ENCODE measurements around the gene PPARA. TPM values are rescaled to one million over a fixed set of nuclear protein-coding genes. Genes with fewer than 3 reads are reported as not detected.

PPARA gene
- total RNA-seq, 1 experiment from 2014 or later: 7.7 TPM

GRCh38 chr22:46233231-46233630, 82.9 kb downstream of the PPARA start:
- intact Hi-C loops (cut with micrococcal nuclease): no loop called here
- H3K27ac ChIP-seq (ENCODE audit: low read length): no peak overlapping the region; the same call in 1 of the 2 replicates
- POLR2A ChIA-PET (ENCODE audit: unreplicated experiment): interaction anchor here (0.6 kb wide), 1 partner anchor 61 kb away, joined by 5 read pairs; no protein-coding TSS in a partner anchor

DNA sequence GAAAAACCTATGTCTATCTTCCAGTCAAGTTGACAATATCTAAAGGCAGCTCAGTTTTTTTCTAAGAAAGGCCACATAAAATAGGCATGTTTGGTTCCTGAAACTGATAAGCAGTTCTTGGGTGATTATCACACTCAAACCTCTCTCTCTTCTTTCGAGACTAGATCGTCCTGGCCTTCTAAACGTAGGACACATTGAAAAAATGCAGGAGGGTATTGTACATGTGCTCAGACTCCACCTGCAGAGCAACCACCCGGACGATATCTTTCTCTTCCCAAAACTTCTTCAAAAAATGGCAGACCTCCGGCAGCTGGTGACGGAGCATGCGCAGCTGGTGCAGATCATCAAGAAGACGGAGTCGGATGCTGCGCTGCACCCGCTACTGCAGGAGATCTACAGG, 84.6 kb downstream of the PPARA start:
- H3K9me3 ChIP-seq (ENCODE audit: low read length): no peaks in the 10 kb centered on the region
- DNase-seq: no peak
- H3K4me3 ChIP-seq (ENCODE audit: low read length): no peak overlapping the region
- H3K9ac ChIP-seq (ENCODE audit: low read length): no peak overlapping the region
- peaks cover 6% of the 10 kb centered on the region; the same call in 1 of the 2 replicates for H3K4me1 ChIP-seq (ENCODE audit: insufficient read depth, low read length)
- no peaks in the 10 kb centered on the region for H3K27me3 ChIP-seq (ENCODE audit: low read length)
- CTCF ChIA-PET: no interaction called here
- no peaks in the 10 kb centered on the region for H4K20me1 ChIP-seq (ENCODE audit: low read length)
- H2AFZ ChIP-seq (ENCODE audit: low read length): no peak overlapping the region
- no peak for TF ChIP-seq EZH2 (IDR thresholded peaks at IDR 0.05; ENCODE audit: low read length, unreplicated experiment)
- TF ChIP-seq EZH2phosphoT487 (IDR thresholded peaks at IDR 0.05; ENCODE audit: borderline replicate concordance, low read length): no peak
- TF ChIP-seq, protein P1, sequence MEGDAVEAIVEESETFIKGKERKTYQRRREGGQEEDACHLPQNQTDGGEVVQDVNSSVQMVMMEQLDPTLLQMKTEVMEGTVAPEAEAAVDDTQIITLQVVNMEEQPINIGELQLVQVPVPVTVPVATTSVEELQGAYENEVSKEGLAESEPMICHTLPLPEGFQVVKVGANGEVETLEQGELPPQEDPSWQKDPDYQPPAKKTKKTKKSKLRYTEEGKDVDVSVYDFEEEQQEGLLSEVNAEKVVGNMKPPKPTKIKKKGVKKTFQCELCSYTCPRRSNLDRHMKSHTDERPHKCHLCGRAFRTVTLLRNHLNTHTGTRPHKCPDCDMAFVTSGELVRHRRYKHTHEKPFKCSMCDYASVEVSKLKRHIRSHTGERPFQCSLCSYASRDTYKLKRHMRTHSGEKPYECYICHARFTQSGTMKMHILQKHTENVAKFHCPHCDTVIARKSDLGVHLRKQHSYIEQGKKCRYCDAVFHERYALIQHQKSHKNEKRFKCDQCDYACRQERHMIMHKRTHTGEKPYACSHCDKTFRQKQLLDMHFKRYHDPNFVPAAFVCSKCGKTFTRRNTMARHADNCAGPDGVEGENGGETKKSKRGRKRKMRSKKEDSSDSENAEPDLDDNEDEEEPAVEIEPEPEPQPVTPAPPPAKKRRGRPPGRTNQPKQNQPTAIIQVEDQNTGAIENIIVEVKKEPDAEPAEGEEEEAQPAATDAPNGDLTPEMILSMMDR (conservative IDR thresholded peaks at IDR 0.05; ENCODE audit: low read depth, low read length): no peak
- no peak overlapping the region for H3K27ac ChIP-seq (ENCODE audit: low read length)
- H3K36me3 ChIP-seq (ENCODE audit: low read depth, low read length): no peaks in the 10 kb centered on the region
- intact Hi-C loops (cut with micrococcal nuclease): no loop called here
- no peak for ATAC-seq
- H3K79me2 ChIP-seq (ENCODE audit: low read length): no peaks in the 10 kb centered on the region
- H3K4me2 ChIP-seq (ENCODE audit: low read length): no peak overlapping the region
- H3K9me2 ChIP-seq (replicated peaks; ENCODE audit: low read length): no peaks in the 10 kb centered on the region
- BruUV-seq (replicated peaks): no TSS peak
- H3F3A ChIP-seq (ENCODE audit: low read length, unreplicated experiment): no peaks in the 10 kb centered on the region
- POLR2A ChIA-PET (ENCODE audit: unreplicated experiment): interaction anchor here (0.7 kb wide), 1 partner anchor 539 kb away, joined by 3 read pairs; no protein-coding TSS in a partner anchor

More at GRCh38 chr22:46233231-46233630, 82.9 kb downstream of the PPARA start:
- no peaks in the 10 kb centered on the region for H3K27me3 ChIP-seq (ENCODE audit: low read length)
- H3K36me3 ChIP-seq (ENCODE audit: low read depth, low read length): no peaks in the 10 kb centered on the region
- DNase-seq (peak; percentile 54), ATAC-seq (peak; percentile 98)
- BruUV-seq (replicated peaks): no TSS peak
- CTCF ChIA-PET: no interaction called here
- TF ChIP-seq EZH2phosphoT487 (IDR thresholded peaks at IDR 0.05; ENCODE audit: borderline replicate concordance, low read length) (no peak), EZH2 (IDR thresholded peaks at IDR 0.05; ENCODE audit: low read length, unreplicated experiment) (no peak)
- TF ChIP-seq, protein P1 (conservative IDR thresholded peaks at IDR 0.05; ENCODE audit: low read depth, low read length): no peak
- peaks cover 6% of the 10 kb centered on the region; the same call in 1 of the 2 replicates for H3K4me1 ChIP-seq (ENCODE audit: insufficient read depth, low read length)
- H4K20me1 ChIP-seq (ENCODE audit: low read length): no peaks in the 10 kb centered on the region
- no peak overlapping the region for H3K9ac ChIP-seq (ENCODE audit: low read length)
- H3K4me2 ChIP-seq (ENCODE audit: low read length): 0 out of 2 replicates have a peak overlapping the region, but pooled peaks have one; percentile 38
- H3K4me3 ChIP-seq (ENCODE audit: low read length): no peak overlapping the region
- H3K79me2 ChIP-seq (ENCODE audit: low read length): no peaks in the 10 kb centered on the region
- peak overlapping the region; percentile 57; the same call in 1 of the 2 replicates for H2AFZ ChIP-seq (ENCODE audit: low read length)
- H3F3A ChIP-seq (ENCODE audit: low read length, unreplicated experiment): no peaks in the 10 kb centered on the region
- no peaks in the 10 kb centered on the region for H3K9me2 ChIP-seq (replicated peaks; ENCODE audit: low read length)
- no peaks in the 10 kb centered on the region for H3K9me3 ChIP-seq (ENCODE audit: low read length)

GRCh38 chr22:46237453-46238124, 87.3 kb downstream of the PPARA start:
- Histone ChIP-seq H3K4me3 (ENCODE audit: low read length) (no peak overlapping the region), H3K9me2 (replicated peaks; ENCODE audit: low read length) (no peaks in the 10 kb centered on the region), H3K4me2 (ENCODE audit: low read length) (no peak overlapping the region), H3K27ac (ENCODE audit: low read length) (no peak overlapping the region), H3K4me1 (ENCODE audit: insufficient read depth, low read length) (peaks cover 6% of the 10 kb centered on the region; the same call in 1 of the 2 replicates), H2AFZ (ENCODE audit: low read length) (no peak overlapping the region), H3K79me2 (ENCODE audit: low read length) (no peaks in the 10 kb centered on the region), H3K9ac (ENCODE audit: low read length) (no peak overlapping the region), H3K9me3 (ENCODE audit: low read length) (no peaks in the 10 kb centered on the region), H3K27me3 (ENCODE audit: low read length) (no peaks in the 10 kb centered on the region), H3K36me3 (ENCODE audit: low read depth, low read length) (no peaks in the 10 kb centered on the region), H3F3A (ENCODE audit: low read length, unreplicated experiment) (no peaks in the 10 kb centered on the region), H4K20me1 (ENCODE audit: low read length) (no peaks in the 10 kb centered on the region)
- TF ChIP-seq EZH2 (IDR thresholded peaks at IDR 0.05; ENCODE audit: low read length, unreplicated experiment): no peak
- no peak for TF ChIP-seq EZH2phosphoT487 (IDR thresholded peaks at IDR 0.05; ENCODE audit: borderline replicate concordance, low read length)
- TF ChIP-seq, protein P1 (conservative IDR thresholded peaks at IDR 0.05; ENCODE audit: low read depth, low read length): no peak
- DNase-seq: no peak
- intact Hi-C loops (cut with micrococcal nuclease): no loop called here
- ChIA-PET CTCF (no interaction called here), POLR2A (ENCODE audit: unreplicated experiment) (no interaction called here)
- ATAC-seq: no peak
- BruUV-seq (replicated peaks): no TSS peak
